B cell (primary cell): Measurements from ENCODE around the gene ALDOA. TPM values are rescaled to one million over a fixed set of nuclear protein-coding genes. Genes with fewer than 3 reads are reported as not detected.

Experiments
- ATAC-seq: fragments of 200-7000 bp; cut with Tn5 transposase; one replicate; pipeline ENCODE4 v1.10.0; 2021; ENCODE audit warnings: low read depth, mild to moderate bottlenecking, moderate number of reproducible peaks, moderate library complexity
- CTCF ChIA-PET: fragments of 350-600 bp; sonication (Branson Sonifier 250); formaldehyde crosslinking; loops from one replicate; lab custom pipeline; 2021; ENCODE audit warnings: antibody characterized with exemption, inconsistent platforms; lab: Charles Lee
- POLR2A ChIA-PET: fragments of 350-600 bp; sonication (Branson Sonifier 250); formaldehyde crosslinking; loops from one replicate; lab custom pipeline; 2021; ENCODE audit warnings: antibody characterized with exemption; lab: Charles Lee
- DNase-seq: peaks from one replicate; pipeline ENCODE4 v3.0.0; 2013
- H2AFZ ChIP-seq: 2 replicates; pipeline ENCODE4 v1.6.1; 2012; ENCODE audit warnings: mild to moderate bottlenecking, low read depth, low read length; ENCODE audit not compliant: insufficient read depth, poor library complexity, severe bottlenecking
- H3K27ac ChIP-seq, 2 donors: 1 replicate in 1 of 2; 2 replicates in 1 of 2; pipeline ENCODE4 v1.5.1; 2012 to 2013; ENCODE audit warnings: low read length in 2 of 2, mild to moderate bottlenecking in 2 of 2, moderate library complexity in 1 of 2
- H3K27me3 ChIP-seq, 4 experiments: fragments of 200-600 bp in 1 of 4; sonication (generic) in 1 of 4; replicated peaks in 1 of 4; 1 replicate in 2 of 4; 2 replicates in 2 of 4; pipeline versions ENCODE4 v1.6.1 to v1.7.0; 2013 to 2016; ENCODE audit warnings: low read length in 3 of 4, mild to moderate bottlenecking in 2 of 4, mixed read lengths in 1 of 4, moderate library complexity in 1 of 4; ENCODE audit not compliant: insufficient read depth in 4 of 4, control insufficient read depth in 3 of 4; ENCODE audit errors: control extremely low read depth in 1 of 4
- H3K36me3 ChIP-seq, 2 experiments: replicated peaks in 1 of 2; 1 replicate in 1 of 2; 2 replicates in 1 of 2; pipeline versions ENCODE4 v1.6.1 to v1.7.1; 2013; ENCODE audit warnings: low read length in 1 of 2; ENCODE audit not compliant: insufficient read depth in 2 of 2, control insufficient read depth in 1 of 2; ENCODE audit errors: control extremely low read depth in 1 of 2, extremely low read depth in 1 of 2
- H3K4me1 ChIP-seq, 2 donors: fragments of 200-600 bp in 1 of 2; sonication (generic) in 1 of 2; 1 replicate in 1 of 2; 2 replicates in 1 of 2; pipeline versions ENCODE4 v1.5.1 to v1.6.1; 2013 to 2017; ENCODE audit warnings: low read length in 2 of 2; ENCODE audit not compliant: control insufficient read depth in 2 of 2, insufficient read depth in 2 of 2
- H3K4me2 ChIP-seq: replicated peaks from 2 replicates; pipeline ENCODE3; 2012; ENCODE audit warnings: mild to moderate bottlenecking, low read depth, low read length; ENCODE audit not compliant: poor library complexity, severe bottlenecking
- H3K4me3 ChIP-seq, 5 experiments: fragments of 200-600 bp in 1 of 5; sonication (generic) in 1 of 5; 1 replicate in 3 of 5; 2 replicates in 2 of 5; pipeline versions ENCODE4 v1.5.1 to v1.7.0; 2011 to 2016; ENCODE audit warnings: low read length in 4 of 5, mild to moderate bottlenecking in 4 of 5, low read depth in 2 of 5, control low read depth in 1 of 5, moderate library complexity in 1 of 5; ENCODE audit not compliant: insufficient read depth in 1 of 5; ENCODE audit errors: control extremely low read depth in 1 of 5, extremely low read depth in 1 of 5
- H3K79me2 ChIP-seq: fragments of 200-600 bp; sonication (generic); one replicate; pipeline ENCODE4 v1.6.0; 2016; ENCODE audit warnings: low read length; ENCODE audit not compliant: control insufficient read depth, insufficient read depth
- H3K9ac ChIP-seq: fragments of 200-600 bp; sonication (generic); 2 replicates; pipeline ENCODE4 v1.6.1; 2017; ENCODE audit warnings: mild to moderate bottlenecking, low read length, moderate library complexity
- H3K9me3 ChIP-seq, 3 donors: one replicate each; pipeline versions ENCODE4 v1.6.1 to v1.7.1; 2013; ENCODE audit warnings: low read length in 2 of 3; ENCODE audit not compliant: control insufficient read depth in 2 of 3, insufficient read depth in 1 of 3; ENCODE audit errors: control extremely low read depth in 1 of 3
- H4K20me1 ChIP-seq: 2 replicates; pipeline ENCODE4 v1.6.0; 2012; ENCODE audit warnings: mild to moderate bottlenecking, low read length; ENCODE audit not compliant: insufficient read depth, control insufficient read depth, poor library complexity, severe bottlenecking
- H3K27ac Mint-ChIP-seq: one replicate; pipeline ENCODE4 v1.8.0; 2021; ENCODE audit warnings: mixed read lengths
- H3K27me3 Mint-ChIP-seq: one replicate; pipeline ENCODE4 v1.8.0; 2021; ENCODE audit warnings: mixed read lengths
- H3K4me1 Mint-ChIP-seq: one replicate; pipeline ENCODE4 v1.8.0; 2021; ENCODE audit warnings: mixed read lengths
- H3K4me3 Mint-ChIP-seq: one replicate; pipeline ENCODE4 v1.8.0; 2021; ENCODE audit warnings: mixed read lengths
- H3K9me3 Mint-ChIP-seq: one replicate; pipeline ENCODE4 v1.8.0; 2022; ENCODE audit warnings: mixed read lengths; ENCODE audit not compliant: insufficient read depth
- EZH2 ChIP-seq: IDR thresholded peaks from 2 replicates; pipeline ENCODE4 v1.6.1; 2012; ENCODE audit warnings: borderline replicate concordance, low read depth, mild to moderate bottlenecking, moderate library complexity, low read length; ENCODE audit not compliant: insufficient read depth, poor library complexity, severe bottlenecking
- WGBS: methylation state at CpG from one replicate; pipeline ENCODE4 v1.1.5; 2013; ENCODE audit warnings: missing lambda C conversion rate; ENCODE audit not compliant: insufficient coverage; 5-methylcytosine and 5-hydroxymethylcytosine counted together
- intact Hi-C: fragments of 100-400 bp; cut with micrococcal nuclease; formaldehyde crosslinking; loops from one replicate; pipeline ENCODE4 v1.10.0; 2022
- polyA plus RNA-seq: library from polyadenylated mRNA; depleted of rRNA; stranded (reverse); fragments of >200 nt; gene quantifications from 2 replicates; pipeline ENCODE4 v1.2.3, GENCODE V29; 2012
- total RNA-seq, 2 donors: library from RNA; stranded (reverse); fragments of 120-200 nt in 1 of 2; gene quantifications; 1 replicate in 1 of 2; 2 replicates in 1 of 2; pipeline versions ENCODE4 v1.2.3 to v1.2.4, GENCODE V29; 2013 to 2022
- TF ChIP-seq, protein P1 (sequence below): fragments of 200-600 bp; IDR thresholded peaks from one replicate; pipeline ENCODE4 v1.8.0; 2022; ENCODE audit warnings: antibody characterized with exemption, mild to moderate bottlenecking

Gene ALDOA
- total and polyA plus RNA-seq, 2 donors (not counting 1 experiment from before 2014, with no cell fraction given): 329 to 343 TPM

DNA sequence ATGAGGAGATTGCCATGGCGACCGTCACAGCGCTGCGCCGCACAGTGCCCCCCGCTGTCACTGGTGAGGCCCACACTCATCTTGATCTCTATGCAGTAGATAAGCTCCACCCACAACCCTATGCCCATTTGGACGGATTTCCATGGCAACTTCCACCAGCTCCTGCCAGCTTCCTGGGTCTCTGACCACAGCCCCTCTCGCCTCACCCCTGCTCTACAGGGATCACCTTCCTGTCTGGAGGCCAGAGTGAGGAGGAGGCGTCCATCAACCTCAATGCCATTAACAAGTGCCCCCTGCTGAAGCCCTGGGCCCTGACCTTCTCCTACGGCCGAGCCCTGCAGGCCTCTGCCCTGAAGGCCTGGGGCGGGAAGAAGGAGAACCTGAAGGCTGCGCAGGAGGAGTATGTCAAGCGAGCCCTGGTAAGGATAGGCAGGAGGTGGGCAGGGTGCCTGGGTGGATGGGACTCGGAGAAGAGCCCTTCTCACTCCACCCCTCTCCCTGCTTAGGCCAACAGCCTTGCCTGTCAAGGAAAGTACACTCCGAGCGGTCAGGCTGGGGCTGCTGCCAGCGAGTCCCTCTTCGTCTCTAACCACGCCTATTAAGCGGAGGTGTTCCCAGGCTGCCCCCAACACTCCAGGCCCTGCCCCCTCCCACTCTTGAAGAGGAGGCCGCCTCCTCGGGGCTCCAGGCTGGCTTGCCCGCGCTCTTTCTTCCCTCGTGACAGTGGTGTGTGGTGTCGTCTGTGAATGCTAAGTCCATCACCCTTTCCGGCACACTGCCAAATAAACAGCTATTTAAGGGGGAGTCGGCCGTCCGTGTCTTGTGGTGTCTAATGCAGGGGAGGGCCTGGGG, 4.3 kb downstream of the ALDOA start:
- H3K27ac ChIP-seq: no peak overlapping the region
- no peak overlapping the region for H3K9ac ChIP-seq
- TF ChIP-seq, protein P1, sequence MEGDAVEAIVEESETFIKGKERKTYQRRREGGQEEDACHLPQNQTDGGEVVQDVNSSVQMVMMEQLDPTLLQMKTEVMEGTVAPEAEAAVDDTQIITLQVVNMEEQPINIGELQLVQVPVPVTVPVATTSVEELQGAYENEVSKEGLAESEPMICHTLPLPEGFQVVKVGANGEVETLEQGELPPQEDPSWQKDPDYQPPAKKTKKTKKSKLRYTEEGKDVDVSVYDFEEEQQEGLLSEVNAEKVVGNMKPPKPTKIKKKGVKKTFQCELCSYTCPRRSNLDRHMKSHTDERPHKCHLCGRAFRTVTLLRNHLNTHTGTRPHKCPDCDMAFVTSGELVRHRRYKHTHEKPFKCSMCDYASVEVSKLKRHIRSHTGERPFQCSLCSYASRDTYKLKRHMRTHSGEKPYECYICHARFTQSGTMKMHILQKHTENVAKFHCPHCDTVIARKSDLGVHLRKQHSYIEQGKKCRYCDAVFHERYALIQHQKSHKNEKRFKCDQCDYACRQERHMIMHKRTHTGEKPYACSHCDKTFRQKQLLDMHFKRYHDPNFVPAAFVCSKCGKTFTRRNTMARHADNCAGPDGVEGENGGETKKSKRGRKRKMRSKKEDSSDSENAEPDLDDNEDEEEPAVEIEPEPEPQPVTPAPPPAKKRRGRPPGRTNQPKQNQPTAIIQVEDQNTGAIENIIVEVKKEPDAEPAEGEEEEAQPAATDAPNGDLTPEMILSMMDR: no peak
- TF ChIP-seq EZH2: no peak
- ATAC-seq: no peak
- H3K9me3 ChIP-seq: no peaks in the 10 kb centered on the region
- POLR2A ChIA-PET: interaction anchor here (0.6 to 1.3 kb wide), 2 partner anchors 114 to 304 kb away, joined by 3 to 5 read pairs; partner anchors contain the start of gene CORO1A
- H3K4me2 ChIP-seq: no peak overlapping the region
- peaks cover 48% of the 10 kb centered on the region for H4K20me1 ChIP-seq
- peaks cover 50% of the 10 kb centered on the region for H3K79me2 ChIP-seq
- 99% methylated on average over 12 of the region's 31 CpGs for WGBS
- no peaks in the 10 kb centered on the region for H3K27me3 ChIP-seq
- peaks cover 27% of the 10 kb centered on the region for H3K4me1 Mint-ChIP-seq
- H3K36me3 ChIP-seq: peaks cover 15 to 55% of the 10 kb centered on the region in 2 experiments
- H3K27ac Mint-ChIP-seq: peak overlapping the region; percentile 70
- CTCF ChIA-PET: no interaction called here
- DNase-seq: no peak
- no peak overlapping the region for H2AFZ ChIP-seq
- no peaks in the 10 kb centered on the region for H3K9me3 Mint-ChIP-seq
- no peak overlapping the region for H3K4me3 Mint-ChIP-seq
- H3K4me1 ChIP-seq: peaks cover 10 to 29% of the 10 kb centered on the region in 2 donors
- H3K4me3 ChIP-seq: no peak overlapping the region
- no peaks in the 10 kb centered on the region for H3K27me3 Mint-ChIP-seq
- intact Hi-C loops: loop anchor here (10.0 kb wide), 2 partner anchors 305 to 625 kb away; partner anchors contain the start of genes MYL11, SRCAP and TBC1D10B

DNA sequence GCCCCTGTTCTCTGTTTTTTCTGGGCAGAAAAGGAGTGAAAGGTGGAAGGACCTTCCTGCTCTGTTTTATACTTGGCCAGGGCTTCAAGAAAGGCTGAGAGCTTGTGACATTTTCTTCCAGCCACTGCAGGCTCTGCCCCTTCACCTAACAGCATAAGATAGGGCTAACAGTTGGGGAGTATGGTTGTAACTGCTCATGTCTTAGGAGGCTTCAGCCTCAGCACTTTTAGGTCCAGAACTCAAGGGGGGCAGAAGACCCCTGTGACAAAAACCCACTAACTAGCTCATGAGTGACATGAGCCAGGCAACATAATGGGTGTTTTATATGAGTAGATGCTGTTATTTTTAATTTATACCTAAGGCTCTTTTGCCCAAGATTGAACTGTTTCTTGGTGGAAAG, 4.9 kb downstream of the ALDOA start:
- peaks cover 10 to 35% of the 10 kb centered on the region in 2 donors for H3K4me1 ChIP-seq
- H2AFZ ChIP-seq: no peak overlapping the region
- ChIA-PET POLR2A (interaction anchor here (0.6 to 1.3 kb wide), 3 partner anchors 21 to 495 kb away, joined by 3 to 5 read pairs (median 4); partner anchors contain the start of gene TBX6), CTCF (no interaction called here)
- H3K36me3 ChIP-seq: peaks cover 15 to 55% of the 10 kb centered on the region in 2 experiments
- no peak overlapping the region for H3K4me3 ChIP-seq
- ATAC-seq (no peak), DNase-seq (no peak)
- TF ChIP-seq EZH2: no peak
- TF ChIP-seq, protein P1: no peak
- intact Hi-C loops: no loop called here
- Mint-ChIP-seq H3K27ac (no peak overlapping the region), H3K9me3 (no peaks in the 10 kb centered on the region), H3K4me3 (no peak overlapping the region), H3K27me3 (no peaks in the 10 kb centered on the region), H3K4me1 (peaks cover 28% of the 10 kb centered on the region)
- no peaks in the 10 kb centered on the region for H3K27me3 ChIP-seq
- H3K4me2 ChIP-seq: no peak overlapping the region
- no peak overlapping the region for H3K9ac ChIP-seq
- no peaks in the 10 kb centered on the region for H3K9me3 ChIP-seq
- H4K20me1 ChIP-seq: peaks cover 48% of the 10 kb centered on the region
- H3K27ac ChIP-seq: no peak overlapping the region
- H3K79me2 ChIP-seq: peaks cover 57% of the 10 kb centered on the region
